ENCODE measurements around the gene EID1.
A peak's percentile ranks its signal among the peaks of the same experiment; 100 is the strongest.

The EID1 gene

DNA sequence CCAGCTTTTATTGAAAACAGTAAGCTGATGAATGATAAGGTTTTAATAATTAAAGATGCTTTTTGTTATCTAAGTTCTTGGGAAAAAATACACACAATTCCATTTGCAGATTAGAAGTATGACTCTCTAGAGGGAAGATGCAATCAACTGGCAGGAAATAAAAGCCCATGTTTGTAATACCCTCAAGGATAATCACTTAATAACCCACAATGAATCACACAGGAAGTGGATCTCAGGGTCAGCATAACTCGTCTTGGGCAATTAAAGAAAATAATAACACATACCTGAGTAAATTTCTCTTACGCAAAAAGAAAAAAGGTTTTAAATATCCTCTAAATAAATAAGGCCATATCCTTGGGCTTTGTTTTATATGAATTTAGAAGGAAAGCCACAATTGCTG is 9.4 kb upstream of the EID1 start:
- DNase-seq (ENCODE audit: low read depth in 2 of 2): no peak

DNA sequence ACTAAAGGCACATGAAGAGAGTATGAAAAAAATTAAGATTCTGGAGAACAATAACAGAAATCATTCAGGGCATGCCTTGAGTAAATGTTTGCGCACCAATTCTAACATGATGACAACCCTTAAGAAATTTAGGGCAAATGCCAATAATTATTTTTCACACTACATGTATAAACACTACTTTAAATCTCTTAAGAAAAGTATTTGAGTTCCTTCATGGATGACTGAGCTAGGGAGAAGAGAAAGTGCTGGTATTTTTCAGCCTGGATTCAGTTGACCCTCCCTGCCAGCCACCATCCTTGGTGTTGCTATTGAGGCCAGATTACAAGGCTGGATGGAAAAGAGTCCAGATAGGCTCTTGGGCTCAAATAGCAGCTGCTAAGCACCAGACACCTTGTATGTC is 8.0 kb upstream of the EID1 start:
- DNase-seq (ENCODE audit: low read depth in 2 of 2): no peak

DNA sequence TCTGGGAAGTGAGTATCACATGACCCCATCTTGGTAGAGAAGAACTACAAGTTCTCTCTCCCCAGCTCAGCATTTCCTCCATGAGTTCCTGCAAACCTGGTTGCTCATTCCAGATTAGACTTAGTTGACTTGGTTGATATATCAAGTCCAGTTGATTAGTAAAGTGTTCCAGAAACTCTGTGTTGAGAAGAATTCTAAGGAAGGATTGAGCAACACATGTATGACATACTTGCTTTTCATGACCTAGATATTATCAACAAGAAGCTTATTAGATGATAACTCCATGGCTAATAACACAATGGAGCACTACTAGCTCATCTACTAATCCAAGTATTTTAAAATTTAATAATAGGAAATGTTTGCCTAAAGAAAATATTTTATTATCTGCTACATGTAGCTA is 6.4 kb upstream of the EID1 start:
- no peak for DNase-seq (ENCODE audit: low read depth in 2 of 2)

DNA sequence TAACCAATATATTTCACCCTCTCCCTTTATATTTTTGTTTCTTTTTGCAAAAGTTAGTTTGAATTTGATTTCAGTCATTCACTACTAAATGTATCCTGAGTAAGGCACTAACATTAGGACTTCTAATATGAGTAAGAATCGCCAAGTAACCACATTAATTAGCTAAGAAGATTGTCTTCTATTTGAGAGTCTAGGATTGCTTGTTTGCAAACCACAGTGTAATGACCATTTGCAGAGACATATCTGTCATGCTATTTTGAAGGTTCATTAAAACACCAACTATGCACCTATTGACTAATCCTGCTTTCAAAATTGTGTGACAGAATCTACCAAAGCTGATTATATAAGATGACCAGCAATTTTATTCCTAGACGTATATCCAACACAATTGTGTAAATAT is 5.3 kb upstream of the EID1 start:
- DNase-seq (ENCODE audit: low read depth in 2 of 2): no peak

DNA sequence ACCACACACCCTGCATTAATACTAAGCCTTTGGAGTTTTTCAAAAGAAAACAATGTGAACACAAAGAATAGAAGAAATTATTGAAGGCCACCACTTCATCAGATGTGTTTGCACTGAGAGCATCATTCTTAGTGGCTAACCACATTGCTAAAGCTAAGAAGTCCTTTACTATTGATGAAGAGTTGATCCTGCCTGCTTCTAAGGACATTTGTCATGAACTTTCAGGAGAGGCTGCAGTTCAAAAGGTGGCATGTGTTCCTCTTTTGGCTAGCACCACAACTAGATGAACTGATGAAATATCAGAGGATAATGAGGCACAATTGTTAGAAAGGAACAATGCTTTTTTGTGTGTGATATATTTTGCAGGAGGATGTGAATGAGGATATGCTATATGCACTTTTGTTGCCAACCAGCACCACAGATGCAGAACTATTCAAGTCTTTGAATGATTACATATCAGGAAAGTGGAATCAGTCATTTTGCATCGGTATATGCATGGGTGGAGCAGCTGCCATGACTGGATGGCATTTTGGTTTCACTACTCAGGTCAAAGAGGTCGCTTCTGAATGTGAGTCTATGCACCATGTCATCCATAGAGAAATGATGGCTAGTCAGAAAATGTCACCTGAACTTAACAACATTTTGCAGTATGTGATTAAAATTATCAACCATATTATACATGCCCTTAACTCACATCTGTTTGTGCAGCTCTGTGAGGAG is 2.5 kb upstream of the EID1 start:
- no peak for DNase-seq (ENCODE audit: low read depth in 2 of 2)

DNA sequence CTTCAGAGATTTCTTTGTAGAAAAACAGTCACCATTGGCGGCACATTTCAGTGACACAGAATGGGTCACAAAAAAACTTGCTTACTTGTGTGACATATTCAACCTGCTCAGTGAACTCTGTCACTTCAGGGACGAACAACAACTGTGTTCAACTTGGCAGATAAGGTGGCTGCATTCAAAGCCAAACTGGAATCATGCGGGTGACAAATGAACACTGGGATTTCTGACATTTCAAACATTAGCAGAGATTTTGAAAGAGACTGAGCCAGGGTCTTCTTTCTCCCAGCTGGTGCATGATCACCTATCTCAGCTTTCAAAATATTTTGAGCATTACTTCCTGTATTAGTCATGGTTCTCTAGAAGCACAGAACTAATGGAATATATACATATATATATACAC is 1.9 kb upstream of the EID1 start:
- no peak for DNase-seq (ENCODE audit: low read depth in 2 of 2)

DNA sequence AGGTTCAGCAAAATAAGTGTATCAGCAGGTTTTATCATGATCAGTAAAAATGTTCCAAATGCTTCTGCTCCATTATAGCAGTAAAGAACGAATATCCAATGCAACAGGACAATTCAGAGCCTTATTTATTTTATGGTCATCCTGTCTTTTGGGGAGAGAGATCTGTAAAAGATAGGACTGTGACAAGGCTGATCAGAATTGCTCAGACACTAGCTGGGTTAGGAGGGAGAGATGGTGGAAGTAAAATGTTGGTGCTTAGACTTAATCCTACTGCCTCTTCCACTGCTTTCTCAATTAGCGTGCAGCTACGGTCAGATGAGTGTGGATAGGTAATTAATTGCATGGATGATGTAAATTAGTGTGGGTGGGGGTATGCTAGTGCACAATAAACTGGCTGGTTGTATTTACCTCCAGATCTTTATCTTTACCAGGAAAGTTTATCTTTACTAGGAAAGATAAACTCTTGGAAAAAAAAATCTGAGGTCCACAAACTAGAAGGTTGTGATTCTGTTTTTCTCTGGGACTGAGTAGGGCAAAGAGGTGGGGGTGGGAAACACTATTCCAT is 2.2 kb downstream of the EID1 start:
- no peak for DNase-seq (ENCODE audit: low read depth in 2 of 2)

DNA sequence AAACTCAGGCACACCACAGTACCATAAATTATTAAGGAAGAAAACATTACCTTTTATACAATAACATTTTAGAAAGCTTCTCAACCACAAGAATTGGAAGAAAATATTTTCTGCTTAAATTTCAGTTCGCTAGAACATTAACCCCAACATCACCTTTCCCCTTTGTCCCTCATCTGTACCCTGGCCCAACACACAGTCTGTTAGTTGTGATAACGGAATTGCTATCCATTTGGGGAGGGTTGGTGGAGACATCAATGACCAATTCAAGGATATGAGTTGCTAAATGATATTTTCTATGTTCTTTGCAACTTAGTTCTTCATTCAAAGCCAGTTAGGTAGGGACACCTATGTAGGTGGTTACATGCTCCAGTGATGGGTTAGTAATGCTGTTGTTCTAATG is 5.8 kb downstream of the EID1 start:
- no peak for DNase-seq (ENCODE audit: low read depth in 2 of 2)

DNA sequence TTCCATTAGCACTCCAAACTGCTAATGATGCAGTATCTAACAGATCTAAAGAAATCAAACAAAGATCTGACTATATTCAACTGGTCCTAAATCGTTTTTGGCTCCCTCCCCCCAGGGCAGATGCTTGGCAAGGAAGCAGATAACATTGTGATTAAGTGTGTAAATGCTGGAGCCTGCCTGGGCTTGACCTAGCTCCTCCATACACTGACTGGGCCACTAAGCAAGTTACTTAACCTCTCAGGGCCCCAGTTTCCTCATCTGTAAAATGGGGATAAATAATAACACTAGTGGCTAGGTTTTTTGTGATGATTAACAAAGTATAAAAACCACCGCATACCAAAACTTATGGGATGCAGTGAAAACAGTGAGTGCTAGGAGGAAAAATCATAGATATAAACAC is 9.2 kb downstream of the EID1 start:
- no peak for DNase-seq (ENCODE audit: low read depth in 2 of 2)

DNA sequence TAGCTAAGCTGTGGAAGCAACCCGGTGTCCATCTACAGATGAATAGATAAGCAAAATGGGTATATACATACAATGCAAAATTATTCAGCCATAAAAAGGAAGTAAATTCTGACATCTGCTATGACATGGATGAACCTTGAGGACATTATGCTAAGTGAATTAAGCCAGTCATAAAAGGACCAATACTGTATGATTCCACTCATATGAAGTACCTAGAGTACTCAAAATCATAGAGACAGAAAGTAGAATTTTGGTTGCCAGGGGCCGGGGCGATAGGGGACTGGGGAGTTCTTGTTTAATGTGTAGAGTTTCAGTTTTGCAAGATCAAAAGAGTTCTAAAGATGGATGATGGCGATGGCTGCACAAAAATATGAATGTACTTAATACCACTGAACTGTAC is 10.3 kb downstream of the EID1 start:
- DNase-seq (ENCODE audit: low read depth in 2 of 2): peak in 1 of 2 experiments; percentile 6

DNA sequence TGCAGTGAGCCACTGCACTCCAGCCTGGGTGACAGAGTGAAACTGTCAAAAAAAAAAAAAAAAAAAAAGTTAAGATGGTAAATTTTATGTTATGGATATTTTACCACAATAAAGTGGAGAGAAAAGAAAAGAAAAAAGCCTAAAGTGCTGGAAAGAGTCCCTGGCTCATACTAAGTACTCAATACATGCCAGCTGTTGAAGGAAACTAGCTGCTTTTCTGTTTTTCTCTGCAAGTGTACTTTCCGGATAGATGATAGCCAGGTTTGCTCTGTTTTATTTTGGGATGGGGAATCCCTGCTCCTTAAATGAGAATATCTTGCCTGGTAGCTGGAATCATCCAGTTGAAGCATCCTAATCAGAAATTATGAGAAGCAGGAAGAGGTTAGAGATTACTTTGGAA is 10.9 kb downstream of the EID1 start:
- DNase-seq (ENCODE audit: low read depth in 2 of 2): no peak

DNA sequence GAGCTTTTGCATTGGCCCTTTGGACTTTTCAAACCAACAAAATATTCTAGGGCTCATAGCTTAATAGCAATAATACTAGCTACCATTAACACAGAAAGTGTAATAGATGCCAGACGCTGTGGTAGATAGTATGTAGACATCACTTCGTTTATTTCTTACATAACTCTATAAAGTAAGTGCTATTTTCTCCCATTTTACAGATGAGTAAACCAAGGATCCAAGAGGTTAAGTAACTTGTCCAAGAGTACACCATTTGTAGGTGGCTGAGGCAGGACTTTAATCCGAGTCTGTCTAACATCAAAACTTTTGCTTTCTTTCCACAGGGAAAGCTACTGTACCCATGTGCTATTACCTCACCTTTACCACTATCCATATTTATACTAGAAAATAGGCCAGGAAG is 12.0 kb downstream of the EID1 start:
- no peak for DNase-seq (ENCODE audit: low read depth in 2 of 2)

DNA sequence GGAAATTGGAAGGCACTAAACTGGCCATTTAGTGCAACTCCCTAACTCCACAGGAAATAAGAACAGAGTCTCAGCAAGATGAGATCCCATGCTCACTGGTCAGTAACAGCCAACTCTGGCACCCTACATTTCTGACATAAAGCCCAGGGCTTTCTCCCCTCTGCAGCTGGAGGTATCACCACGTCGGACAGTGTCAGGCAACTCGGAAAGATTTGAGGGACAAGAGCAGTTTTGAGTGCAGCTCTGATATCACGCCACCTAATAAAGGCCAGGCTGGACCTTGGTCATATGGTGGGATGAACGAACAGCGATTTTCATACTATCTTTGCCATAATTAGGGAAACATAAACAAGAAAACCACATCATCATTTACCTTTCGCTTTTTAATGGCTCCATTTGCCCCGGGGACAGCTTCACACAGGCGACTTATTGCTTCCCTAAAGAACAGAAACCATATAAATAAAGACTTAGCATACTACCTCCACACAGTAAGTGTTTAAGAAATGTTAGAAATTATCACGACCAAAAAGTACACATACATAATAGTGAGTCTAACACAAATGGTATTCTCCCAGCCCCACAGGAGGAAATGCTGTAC is 12.5 kb downstream of the EID1 start:
- no peak for DNase-seq (ENCODE audit: low read depth in 2 of 2)

DNA sequence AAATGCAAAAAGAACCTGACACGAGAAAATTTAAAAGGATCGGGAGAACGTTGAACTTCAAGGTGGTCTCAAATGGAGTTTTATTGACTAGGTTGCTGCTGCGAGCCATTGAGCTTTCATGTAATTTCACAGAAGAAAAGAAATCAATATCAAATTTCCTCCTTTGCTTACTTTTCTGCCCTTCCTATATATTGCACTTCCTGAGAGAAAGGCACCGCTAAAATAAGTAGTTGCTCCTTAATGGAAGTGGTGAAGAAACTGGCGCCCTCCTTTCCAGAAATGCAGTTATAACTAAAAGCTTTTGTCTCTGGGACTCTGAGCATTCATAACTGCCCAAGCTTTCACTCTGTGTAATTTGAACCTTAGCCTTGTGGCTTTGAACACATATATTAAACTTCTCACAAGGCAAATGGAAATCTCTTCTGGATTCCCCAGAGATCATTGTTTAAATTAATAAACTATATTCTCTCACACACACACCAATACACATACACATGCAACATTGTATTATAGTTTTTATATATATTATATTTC is 13.4 kb downstream of the EID1 start:
- DNase-seq (ENCODE audit: low read depth in 2 of 2): no peak

DNA sequence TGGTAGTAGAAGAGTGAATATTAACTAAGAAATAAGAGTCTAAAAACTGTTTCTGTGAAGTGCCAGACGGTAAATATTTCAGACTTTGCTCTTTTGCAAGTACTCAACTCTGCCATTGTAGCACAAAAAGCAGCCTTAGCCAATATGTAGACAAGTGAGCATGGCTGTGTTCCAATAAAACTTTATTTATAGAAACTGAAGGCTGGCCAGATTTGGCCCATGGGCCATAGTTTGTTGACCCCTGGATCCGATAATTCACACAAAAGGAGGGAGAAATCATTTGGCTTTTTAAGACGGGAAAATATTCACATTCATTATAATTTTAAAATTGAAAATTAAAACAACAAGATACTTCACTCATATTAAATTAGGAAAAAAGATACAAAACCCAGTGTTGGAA is 15.4 kb downstream of the EID1 start:
- DNase-seq (ENCODE audit: low read depth in 2 of 2): no peak

DNA sequence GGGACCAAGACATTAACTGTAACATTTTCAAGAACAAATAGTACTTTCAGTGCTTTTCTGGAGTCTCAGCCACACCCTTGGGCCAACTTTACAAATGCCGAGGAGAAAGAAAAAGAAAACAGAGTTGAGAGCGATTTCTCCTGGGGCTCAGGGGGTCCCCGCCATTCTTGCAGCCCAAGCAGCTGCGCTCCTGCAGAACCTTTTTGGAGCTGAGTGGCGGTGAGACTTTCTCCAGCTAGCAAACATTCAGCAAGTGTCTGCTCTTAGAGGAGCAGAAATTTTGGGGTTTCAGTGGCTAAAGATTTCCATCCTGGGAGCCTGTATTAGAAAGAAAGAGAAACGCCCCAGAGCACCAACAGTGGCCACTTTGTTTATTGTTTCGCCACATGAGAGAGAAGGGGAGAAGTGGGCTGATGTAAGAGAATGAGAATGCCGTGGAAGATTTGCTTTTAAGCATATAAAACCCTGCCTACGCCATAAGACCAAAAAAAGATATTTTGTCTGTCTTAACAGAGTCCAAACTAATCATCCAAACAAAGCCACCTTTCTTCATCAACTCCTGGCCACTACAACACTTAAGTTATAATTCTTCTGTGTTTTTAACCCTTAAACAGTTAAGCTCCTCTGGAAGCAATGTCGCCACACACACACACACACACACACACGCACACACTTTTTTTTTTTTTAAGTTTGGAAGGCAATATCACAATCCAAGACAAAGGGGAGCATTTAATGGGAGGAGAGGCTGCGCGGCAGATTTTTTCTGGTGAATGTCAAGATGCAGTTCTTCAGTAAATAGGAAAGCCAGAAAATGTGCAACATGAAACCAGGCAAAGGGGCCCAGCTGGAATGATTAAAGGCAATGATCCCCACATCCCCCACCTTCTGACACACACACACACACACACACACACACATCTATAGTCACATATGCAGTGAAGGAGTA is 19.2 kb downstream of the EID1 start:
- DNase-seq (ENCODE audit: low read depth in 2 of 2): no peak

DNA sequence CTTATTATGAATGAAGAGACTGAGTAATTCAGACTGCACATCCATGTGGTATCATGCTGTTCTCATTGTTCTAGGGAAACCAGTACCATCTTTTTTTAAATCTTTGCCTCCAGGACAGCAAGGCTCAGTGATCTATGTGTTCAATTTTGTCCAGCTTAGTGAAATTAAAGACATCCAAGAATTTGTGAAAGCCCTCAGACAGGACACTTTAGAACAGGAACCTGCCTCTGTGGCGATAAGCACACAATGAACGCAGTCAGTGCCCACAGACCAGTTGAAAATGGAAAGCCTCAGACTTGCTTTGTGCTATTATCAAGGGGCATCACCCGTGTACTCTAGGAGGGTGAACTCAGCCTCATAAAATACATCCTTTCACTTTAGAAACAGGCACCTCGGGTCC is 20.1 kb downstream of the EID1 start:
- no peak for DNase-seq (ENCODE audit: low read depth in 2 of 2)

DNA sequence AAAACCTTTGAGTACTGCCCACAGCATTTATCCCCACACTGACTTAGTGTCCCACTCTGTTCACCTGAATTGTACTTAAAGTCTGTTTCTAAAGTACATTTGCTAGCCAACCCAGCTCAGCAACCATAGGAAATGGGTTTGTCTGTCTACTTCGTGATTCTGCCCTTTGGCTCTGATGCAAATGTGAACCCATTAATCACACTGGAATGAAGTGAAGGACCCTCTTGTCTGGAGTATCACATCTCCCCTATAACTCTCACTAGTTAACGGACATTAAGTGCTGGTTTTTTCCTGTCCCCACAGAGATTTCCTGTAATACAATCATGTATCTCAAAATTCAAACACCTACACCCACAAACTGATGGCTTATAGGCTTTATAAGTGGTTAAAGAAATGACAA is 20.5 kb downstream of the EID1 start:
- no peak for DNase-seq (ENCODE audit: low read depth in 2 of 2)

DNA sequence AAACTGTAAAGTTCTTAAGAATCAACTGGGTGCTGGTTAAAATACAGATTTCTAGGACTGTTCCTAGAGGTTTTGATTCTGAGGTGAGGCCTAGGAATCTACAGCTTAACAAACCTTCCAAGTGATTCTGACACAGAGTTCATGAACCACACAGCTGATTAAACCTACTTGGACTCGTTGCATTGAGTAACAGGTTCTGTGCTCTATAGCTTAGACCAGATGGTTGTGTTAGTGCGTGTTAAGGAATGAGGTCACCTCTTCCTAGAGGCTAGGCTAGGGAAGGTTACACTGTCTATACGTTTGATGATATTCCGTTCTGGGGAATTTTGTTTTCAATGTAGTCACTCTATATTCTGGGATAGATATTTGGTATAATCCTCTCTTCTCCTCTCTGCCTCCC is 21.9 kb downstream of the EID1 start:
- DNase-seq (ENCODE audit: low read depth in 2 of 2): no peak

DNA sequence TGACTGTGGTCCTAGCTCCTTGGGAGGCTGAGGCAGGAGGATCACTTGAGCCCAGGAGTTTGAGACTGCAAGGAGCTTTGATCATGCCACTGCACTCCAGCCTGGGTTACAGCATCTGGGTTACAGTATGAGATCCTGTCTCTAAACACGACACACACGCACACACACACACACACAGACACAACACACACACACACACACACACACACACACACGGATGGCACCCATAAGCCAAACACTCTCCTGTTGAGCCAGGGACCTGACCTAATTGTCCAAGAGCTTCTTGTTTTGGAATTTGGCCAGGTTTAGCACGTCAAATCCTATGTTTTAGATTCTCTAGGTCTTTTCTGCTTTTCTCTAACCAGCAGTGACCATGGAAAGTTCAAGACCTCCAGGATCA is 26.8 kb downstream of the EID1 start:
- DNase-seq (ENCODE audit: low read depth in 2 of 2): no peak

DNA sequence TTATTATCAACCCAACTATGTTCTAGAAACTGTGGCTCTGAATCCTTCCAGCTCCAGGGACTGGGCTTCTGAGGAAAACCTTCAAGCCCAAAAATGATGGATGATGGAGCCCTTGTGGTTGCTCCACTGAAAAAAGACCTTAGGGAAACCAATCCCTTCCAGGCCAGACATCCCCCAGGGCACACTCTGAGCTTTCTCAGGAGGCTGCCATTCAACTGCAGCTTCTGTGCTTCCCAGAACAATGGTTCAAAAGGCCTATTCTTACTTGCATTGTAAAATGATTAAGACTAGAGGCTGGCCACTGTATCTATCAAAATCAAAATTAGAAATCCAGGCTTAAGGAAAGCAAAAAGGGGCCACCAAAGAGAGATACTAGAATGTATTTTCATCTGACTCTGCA is 27.3 kb downstream of the EID1 start:
- no peak for DNase-seq (ENCODE audit: low read depth in 2 of 2)

DNA sequence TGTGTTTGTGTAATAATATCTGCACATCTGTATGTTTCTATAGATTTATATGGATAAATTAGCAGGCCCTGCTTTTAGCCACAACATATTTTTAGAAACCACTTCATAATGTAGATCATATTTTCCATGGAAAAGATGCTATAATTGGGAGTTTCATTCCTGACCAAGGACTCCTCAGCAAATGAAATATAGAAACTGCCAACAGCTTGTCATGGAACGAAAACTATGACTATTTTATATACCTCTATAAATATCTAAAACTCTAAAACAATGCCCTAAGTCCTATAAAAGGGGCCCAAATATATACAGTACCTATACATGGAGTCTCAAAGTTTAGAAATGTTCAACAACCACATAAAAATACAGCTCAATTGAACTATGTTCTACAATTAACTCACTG is 27.9 kb downstream of the EID1 start:
- no peak for DNase-seq (ENCODE audit: low read depth in 2 of 2)

Measured in stimulated activated CD4-positive, alpha-beta T cell treated with anti-CD3 and anti-CD28 coated beads, Interleukin-12 subunit alpha, Interleukin-12 subunit beta, amount 100 ng/mL, for 24 hours (primary cell).